WERI-Rb-1 (cell line): ENCODE data around the gene FBXO40.

Experiments used
- DNase-seq: peaks from one replicate; pipeline ENCODE4 v3.0.0-alpha.2; 2020
- H3K27ac ChIP-seq: fragments of 250-450 bp; sonication (Bioruptor Pico); 2 replicates; pipeline ENCODE4 v1.5.1; 2020; ENCODE audit warnings: mild to moderate bottlenecking, moderate library complexity
- H3K27me3 ChIP-seq: fragments of 250-450 bp; sonication (Bioruptor Pico); 2 replicates; pipeline ENCODE4 v1.5.1; 2021; ENCODE audit warnings: mild to moderate bottlenecking, low read depth, moderate library complexity; ENCODE audit not compliant: insufficient read depth, severe bottlenecking
- H3K36me3 ChIP-seq: fragments of 250-450 bp; sonication (Bioruptor Pico); 2 replicates; pipeline ENCODE4 v1.5.1; 2020; ENCODE audit warnings: mild to moderate bottlenecking, moderate library complexity
- H3K4me3 ChIP-seq: 2 replicates; pipeline ENCODE4 v1.5.1; 2011; ENCODE audit warnings: low read depth, mild to moderate bottlenecking, control low read depth, low read length
- H3K9me3 ChIP-seq: fragments of 250-450 bp; sonication (Bioruptor Pico); 2 replicates; pipeline ENCODE4 v1.5.1; 2021; ENCODE audit warnings: mild to moderate bottlenecking, moderate library complexity; ENCODE audit not compliant: severe bottlenecking
- CTCF ChIP-seq: IDR thresholded peaks from 2 replicates; pipeline ENCODE4 v1.5.1; 2011; ENCODE audit warnings: low read depth, mild to moderate bottlenecking, control low read depth, inconsistent platforms, low read length

The FBXO40 gene

GRCh38 chr3:121604759-121605158 is 11.6 kb downstream of the FBXO40 start:
- Histone ChIP-seq H3K9me3 (no peaks in the 10 kb centered on the region), H3K36me3 (no peaks in the 10 kb centered on the region), H3K27me3 (no peaks in the 10 kb centered on the region), H3K27ac (no peak overlapping the region), H3K4me3 (no peak overlapping the region)
- TF ChIP-seq CTCF = no peak
- DNase-seq = no peak

GRCh38 chr3:121606106-121606505 is 12.9 kb downstream of the FBXO40 start:
- no peak for TF ChIP-seq CTCF
- Histone ChIP-seq H3K27me3 (no peaks in the 10 kb centered on the region), H3K9me3 (no peaks in the 10 kb centered on the region), H3K4me3 (no peak overlapping the region), H3K27ac (no peak overlapping the region), H3K36me3 (no peaks in the 10 kb centered on the region)
- DNase-seq = no peak

GRCh38 chr3:121619691-121620090 is 26.5 kb downstream of the FBXO40 start:
- H3K4me3 ChIP-seq = no peak overlapping the region
- TF ChIP-seq CTCF = no peak
- no peaks in the 10 kb centered on the region for H3K9me3 ChIP-seq
- no peak overlapping the region for H3K27ac ChIP-seq
- no peak for DNase-seq
- H3K27me3 ChIP-seq = no peaks in the 10 kb centered on the region
- H3K36me3 ChIP-seq = no peaks in the 10 kb centered on the region

GRCh38 chr3:121621491-121621890 is 28.3 kb downstream of the FBXO40 start:
- no peak overlapping the region for H3K4me3 ChIP-seq
- no peaks in the 10 kb centered on the region for H3K9me3 ChIP-seq
- no peaks in the 10 kb centered on the region for H3K36me3 ChIP-seq
- TF ChIP-seq CTCF = no peak
- DNase-seq = no peak
- no peaks in the 10 kb centered on the region for H3K27me3 ChIP-seq
- H3K27ac ChIP-seq = no peak overlapping the region

- no peaks in the 10 kb centered on the region for H3K9me3 ChIP-seq
- no peak for DNase-seq
- no peak overlapping the region for H3K27ac ChIP-seq
- H3K36me3 ChIP-seq = no peaks in the 10 kb centered on the region
- no peaks in the 10 kb centered on the region for H3K27me3 ChIP-seq
- TF ChIP-seq CTCF = no peak
- H3K4me3 ChIP-seq = no peak overlapping the region
These were observed 31.1 kb downstream of the FBXO40 start for GRCh38 chr3:121624147-121624899.

GRCh38 chr3:121626495-121626894 is 33.3 kb downstream of the FBXO40 start:
- TF ChIP-seq CTCF = no peak
- no peaks in the 10 kb centered on the region for H3K9me3 ChIP-seq
- H3K27ac ChIP-seq = no peak overlapping the region
- no peak overlapping the region for H3K4me3 ChIP-seq
- H3K36me3 ChIP-seq = no peaks in the 10 kb centered on the region
- no peaks in the 10 kb centered on the region for H3K27me3 ChIP-seq
- DNase-seq = no peak
